GM10266 (cell line): ENCODE data around the gene RNU1-2.
"Not testable (repeated sequence)": the region's sequence is repeated elsewhere in the genome, so short reads cannot be mapped to it uniquely, and the experiment has no call there.

Experiments
- DNase-seq: peaks from one replicate; pipeline ENCODE4 v3.0.0; 2012; ENCODE audit errors: extremely low spot score
- CTCF ChIP-seq: IDR thresholded peaks from 2 replicates; pipeline ENCODE4 v1.5.1; 2012; ENCODE audit warnings: mild to moderate bottlenecking, low read depth; ENCODE audit not compliant: control insufficient read depth, insufficient read depth; ENCODE audit errors: missing control alignments

RNU1-2 gene

GRCh38 chr1:16906873-16907272, 11.1 kb downstream of the RNU1-2 start:
- no peak for TF ChIP-seq CTCF
- DNase-seq: no peak

GRCh38 chr1:16907870-16908758, 12.3 kb downstream of the RNU1-2 start:
- no peak for DNase-seq
- TF ChIP-seq CTCF: no peak

- not testable (repeated sequence) for DNase-seq
Observed at GRCh38 chr1:16911851-16912721, 16.3 kb downstream of the RNU1-2 start.

GRCh38 chr1:16912742-16913141, 17.0 kb downstream of the RNU1-2 start:
- not testable (repeated sequence) for DNase-seq

- TF ChIP-seq CTCF: no peak
Observed at GRCh38 chr1:16913181-16913832, 17.5 kb downstream of the RNU1-2 start.

GRCh38 chr1:16913833-16914662, 18.3 kb downstream of the RNU1-2 start:
- DNase-seq: peak; percentile 99
- TF ChIP-seq CTCF: no peak

More at GRCh38 chr1:16913181-16913832, 17.5 kb downstream of the RNU1-2 start:
- DNase-seq: no peak

- peak; percentile 50 for DNase-seq
Observed at GRCh38 chr1:16914928-16915626, 19.3 kb downstream of the RNU1-2 start.

GRCh38 chr1:16915627-16915973, 19.8 kb downstream of the RNU1-2 start:
- TF ChIP-seq CTCF: peak; percentile 0
- DNase-seq: no peak

- not testable (repeated sequence) for DNase-seq
Observed at GRCh38 chr1:16916036-16916880, 20.5 kb downstream of the RNU1-2 start.
